GM12801 (cell line): Measurements from ENCODE around the gene FLCN.

ENCODE experiments used
- CTCF ChIP-seq: IDR thresholded peaks from one replicate; pipeline ENCODE4 v1.5.1; 2011; ENCODE audit warnings: control low read depth; ENCODE audit not compliant: insufficient read length; ENCODE audit errors: extremely low read depth

Gene FLCN

GRCh38 chr17:17258998-17259397, 22.0 kb upstream of the FLCN start:
- TF ChIP-seq CTCF: no peak

DNA sequence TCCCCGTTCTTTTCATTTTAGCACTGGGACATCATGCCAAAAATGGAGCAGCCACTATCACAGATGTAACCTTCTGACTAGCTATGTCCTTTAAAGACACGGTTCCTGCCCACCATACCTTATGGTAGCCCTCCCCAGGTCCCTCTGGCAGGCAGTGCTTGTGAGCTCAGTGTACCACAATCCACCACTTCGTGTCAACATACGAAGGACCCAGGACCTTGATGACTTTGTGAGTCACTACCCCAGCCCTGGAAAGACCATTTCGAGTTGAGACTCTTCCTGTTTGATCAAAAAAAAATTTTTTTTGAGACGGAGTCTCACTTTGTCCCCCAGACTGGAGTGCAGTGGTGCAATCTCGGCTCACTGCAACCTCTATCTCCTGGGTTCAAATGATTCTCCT, 21.0 kb upstream of the FLCN start:
- no peak for TF ChIP-seq CTCF

GRCh38 chr17:17256316-17256715, 19.3 kb upstream of the FLCN start:
- no peak for TF ChIP-seq CTCF

- TF ChIP-seq CTCF: no peak
Observed at GRCh38 chr17:17254036-17254435, 17.1 kb upstream of the FLCN start.

DNA sequence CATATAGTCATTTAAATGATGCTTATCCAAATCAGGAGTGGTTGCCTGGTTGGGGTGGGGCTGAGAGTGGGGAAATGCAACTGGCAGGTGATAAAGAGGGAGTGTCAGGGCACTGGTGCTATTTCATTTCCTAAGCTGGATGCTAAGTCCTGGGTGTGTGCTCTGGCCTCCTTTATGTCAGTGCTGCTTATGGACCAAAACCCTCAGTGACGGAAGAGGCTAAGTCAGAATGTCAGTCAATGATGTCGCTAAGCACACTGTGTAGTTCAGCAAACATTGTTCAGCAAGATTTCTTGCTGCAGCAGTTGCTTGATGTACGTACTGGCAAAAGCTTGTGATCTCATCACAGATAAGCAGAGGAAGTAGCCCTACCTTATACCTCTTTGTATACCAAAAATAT, 16.4 kb upstream of the FLCN start:
- no peak for TF ChIP-seq CTCF

- TF ChIP-seq CTCF: no peak
Observed at GRCh38 chr17:17252149-17252661, 15.2 kb upstream of the FLCN start.

- no peak for TF ChIP-seq CTCF
Observed at GRCh38 chr17:17246879-17247278, 9.9 kb upstream of the FLCN start.

DNA sequence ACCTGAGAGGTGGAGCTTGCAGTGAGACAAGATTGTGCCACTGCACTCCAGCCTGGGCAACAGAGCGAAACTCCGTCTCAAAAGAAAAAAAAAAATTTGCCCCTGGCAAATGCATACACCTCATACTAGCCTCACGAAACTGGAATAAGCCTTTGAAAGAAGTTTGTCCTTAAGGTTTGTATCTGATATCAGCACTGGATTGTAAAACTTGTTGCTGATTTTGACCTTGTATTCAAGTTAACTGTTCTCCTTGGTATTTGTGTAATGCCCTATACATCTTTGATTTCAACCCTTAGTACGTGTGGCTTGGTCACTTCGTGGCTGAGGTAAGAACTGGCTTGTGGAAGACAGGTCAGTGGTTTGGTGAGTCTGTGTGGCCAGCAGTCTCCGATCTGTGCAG, 6.2 kb upstream of the FLCN start:
- TF ChIP-seq CTCF: no peak
